ACC112 (cell line): ENCODE results near the gene DEPDC5.

Source experiments
- H2AFZ ChIP-seq: fragments of 200-600 bp; sonication (generic); one replicate; pipeline ENCODE4 v1.6.0; 2017; ENCODE audit warnings: antibody characterized with exemption, low read length; ENCODE audit not compliant: unreplicated experiment
- H3K27ac ChIP-seq: fragments of 200-600 bp; sonication (generic); 2 replicates; pipeline ENCODE4 v1.5.1; 2014; ENCODE audit warnings: low read depth, mild to moderate bottlenecking, antibody characterized with exemption, low read length, moderate library complexity
- H3K27me3 ChIP-seq: fragments of 200-600 bp; sonication (generic); 2 replicates; pipeline ENCODE4 v1.6.1; 2014; ENCODE audit warnings: mild to moderate bottlenecking, antibody characterized with exemption, low read length, moderate library complexity, mixed read lengths; ENCODE audit not compliant: insufficient read depth
- H3K36me3 ChIP-seq: fragments of 200-600 bp; sonication (generic); 2 replicates; pipeline ENCODE4 v1.6.1; 2016; ENCODE audit warnings: mild to moderate bottlenecking, antibody characterized with exemption, low read length, moderate library complexity, mixed read lengths; ENCODE audit not compliant: insufficient read depth
- H3K4me1 ChIP-seq: fragments of 200-600 bp; sonication (generic); one replicate; pipeline ENCODE4 v1.6.1; 2016; ENCODE audit warnings: low read length, mixed read lengths; ENCODE audit not compliant: insufficient read depth, unreplicated experiment, control insufficient read depth
- H3K4me3 ChIP-seq: fragments of 200-600 bp; sonication (generic); 2 replicates; pipeline ENCODE4 v1.5.1; 2014; ENCODE audit warnings: mild to moderate bottlenecking, low read depth, low read length
- H3K79me2 ChIP-seq: fragments of 200-600 bp; sonication (generic); one replicate; pipeline ENCODE4 v1.6.0; 2016; ENCODE audit warnings: low read length; ENCODE audit not compliant: control insufficient read depth, unreplicated experiment, insufficient read depth

Gene DEPDC5

GRCh38 chr22:31869739-31870138, 115.9 kb downstream of the DEPDC5 start:
- Histone ChIP-seq H3K27ac (peak overlapping the region; percentile 76; the same call in 1 of the 2 replicates), H3K4me3 (no peak overlapping the region), H3K27me3 (no peaks in the 10 kb centered on the region), H2AFZ (no peak overlapping the region), H3K79me2 (no peaks in the 10 kb centered on the region), H3K36me3 (no peaks in the 10 kb centered on the region), H3K4me1 (peaks cover 10% of the 10 kb centered on the region)

- H3K27ac ChIP-seq, result peak overlapping the region; percentile 76
- no peaks in the 10 kb centered on the region for H3K79me2 ChIP-seq
- H3K4me1 ChIP-seq, result peaks cover 10% of the 10 kb centered on the region
- no peak overlapping the region for H2AFZ ChIP-seq
- H3K27me3 ChIP-seq, result no peaks in the 10 kb centered on the region
- no peak overlapping the region for H3K4me3 ChIP-seq
- no peaks in the 10 kb centered on the region for H3K36me3 ChIP-seq
These were observed 117.1 kb downstream of the DEPDC5 start for GRCh38 chr22:31870890-31871289.

- H3K4me3 ChIP-seq, result no peak overlapping the region
- peak overlapping the region; percentile 76 for H3K27ac ChIP-seq
- no peaks in the 10 kb centered on the region for H3K36me3 ChIP-seq
- no peaks in the 10 kb centered on the region for H3K79me2 ChIP-seq
- H2AFZ ChIP-seq, result no peak overlapping the region
- H3K4me1 ChIP-seq, result peaks cover 16% of the 10 kb centered on the region
- H3K27me3 ChIP-seq, result no peaks in the 10 kb centered on the region
These were observed 117.7 kb downstream of the DEPDC5 start for GRCh38 chr22:31871480-31871879.

GRCh38 chr22:31872209-31872608, 118.4 kb downstream of the DEPDC5 start:
- Histone ChIP-seq H3K79me2 (no peaks in the 10 kb centered on the region), H3K27me3 (no peaks in the 10 kb centered on the region), H3K4me1 (peaks cover 17% of the 10 kb centered on the region), H3K36me3 (no peaks in the 10 kb centered on the region), H3K4me3 (no peak overlapping the region), H2AFZ (no peak overlapping the region), H3K27ac (no peak overlapping the region; the same call in 1 of the 2 replicates)

- Histone ChIP-seq H3K27me3 (no peaks in the 10 kb centered on the region), H3K79me2 (no peaks in the 10 kb centered on the region), H3K27ac (no peak overlapping the region), H3K4me1 (peaks cover 17% of the 10 kb centered on the region), H3K36me3 (no peaks in the 10 kb centered on the region), H2AFZ (no peak overlapping the region), H3K4me3 (no peak overlapping the region)
These were observed 121.0 kb downstream of the DEPDC5 start for GRCh38 chr22:31874821-31875220.

GRCh38 chr22:31876156-31876920, 122.5 kb downstream of the DEPDC5 start:
- no peaks in the 10 kb centered on the region for H3K79me2 ChIP-seq
- H3K27me3 ChIP-seq, result no peaks in the 10 kb centered on the region
- no peak overlapping the region for H2AFZ ChIP-seq
- no peak overlapping the region for H3K27ac ChIP-seq
- no peak overlapping the region for H3K4me3 ChIP-seq
- no peaks in the 10 kb centered on the region for H3K36me3 ChIP-seq
- H3K4me1 ChIP-seq, result peaks cover 9% of the 10 kb centered on the region

GRCh38 chr22:31879585-31879984, 125.8 kb downstream of the DEPDC5 start:
- no peak overlapping the region for H2AFZ ChIP-seq
- no peak overlapping the region for H3K27ac ChIP-seq
- H3K79me2 ChIP-seq, result no peaks in the 10 kb centered on the region
- H3K36me3 ChIP-seq, result no peaks in the 10 kb centered on the region
- no peaks in the 10 kb centered on the region for H3K27me3 ChIP-seq
- H3K4me3 ChIP-seq, result no peak overlapping the region
- H3K4me1 ChIP-seq, result peaks cover 6% of the 10 kb centered on the region

GRCh38 chr22:31881200-31881599, 127.4 kb downstream of the DEPDC5 start:
- H3K79me2 ChIP-seq, result no peaks in the 10 kb centered on the region
- peaks cover 4% of the 10 kb centered on the region for H3K4me1 ChIP-seq
- H3K36me3 ChIP-seq, result no peaks in the 10 kb centered on the region
- H3K4me3 ChIP-seq, result no peak overlapping the region
- H2AFZ ChIP-seq, result no peak overlapping the region
- no peak overlapping the region for H3K27ac ChIP-seq
- H3K27me3 ChIP-seq, result no peaks in the 10 kb centered on the region

GRCh38 chr22:31881865-31882264, 128.0 kb downstream of the DEPDC5 start:
- Histone ChIP-seq H3K27me3 (no peaks in the 10 kb centered on the region), H2AFZ (no peak overlapping the region), H3K36me3 (no peaks in the 10 kb centered on the region), H3K79me2 (no peaks in the 10 kb centered on the region), H3K27ac (no peak overlapping the region), H3K4me3 (no peak overlapping the region), H3K4me1 (no peaks in the 10 kb centered on the region)

GRCh38 chr22:31882971-31883370, 129.2 kb downstream of the DEPDC5 start:
- Histone ChIP-seq H2AFZ (no peak overlapping the region), H3K36me3 (no peaks in the 10 kb centered on the region)

GRCh38 chr22:31883989-31884388, 130.2 kb downstream of the DEPDC5 start:
- H3K27ac ChIP-seq, result no peak overlapping the region
- no peaks in the 10 kb centered on the region for H3K27me3 ChIP-seq
- no peak overlapping the region for H3K4me3 ChIP-seq
- H2AFZ ChIP-seq, result no peak overlapping the region
- no peaks in the 10 kb centered on the region for H3K36me3 ChIP-seq
- H3K4me1 ChIP-seq, result no peaks in the 10 kb centered on the region
- H3K79me2 ChIP-seq, result no peaks in the 10 kb centered on the region

More at GRCh38 chr22:31882971-31883370, 129.2 kb downstream of the DEPDC5 start:
- Histone ChIP-seq H3K27me3 (no peaks in the 10 kb centered on the region), H3K4me3 (no peak overlapping the region), H3K4me1 (no peaks in the 10 kb centered on the region), H3K27ac (no peak overlapping the region), H3K79me2 (no peaks in the 10 kb centered on the region)
